DOHH2 (cell line): ENCODE data around the gene FAIM.
A peak's percentile ranks its signal among the peaks of the same experiment; 100 is the strongest.

Experiments used
- H3F3A ChIP-seq: fragments of 200-600 bp; sonication (generic), shearing (Covaris generic); 2 replicates; pipeline ENCODE4 v1.6.0; 2016; ENCODE audit warnings: antibody characterized with exemption, mild to moderate bottlenecking; ENCODE audit not compliant: control insufficient read depth, insufficient read depth
- H3K27ac ChIP-seq: fragments of 200-600 bp; sonication (generic); 2 replicates; pipeline ENCODE4 v1.5.1; 2014; ENCODE audit warnings: low read depth, mild to moderate bottlenecking, low read length, moderate library complexity
- H3K27me3 ChIP-seq: fragments of 200-600 bp; sonication (generic); 2 replicates; pipeline ENCODE4 v1.6.1; 2014; ENCODE audit warnings: mild to moderate bottlenecking, low read length, mixed read lengths; ENCODE audit not compliant: control insufficient read depth
- H3K36me3 ChIP-seq: fragments of 200-600 bp; sonication (generic); 2 replicates; pipeline ENCODE4 v1.6.1; 2014; ENCODE audit warnings: mild to moderate bottlenecking, low read length, moderate library complexity, mixed read lengths; ENCODE audit not compliant: control insufficient read depth
- H3K4me1 ChIP-seq: fragments of 200-600 bp; sonication (generic); 2 replicates; pipeline ENCODE4 v1.6.1; 2014; ENCODE audit warnings: mild to moderate bottlenecking, low read length, mixed read lengths; ENCODE audit not compliant: control insufficient read depth
- H3K4me2 ChIP-seq: fragments of 200-600 bp; sonication (generic); 2 replicates; pipeline ENCODE4 v1.6.0; 2014; ENCODE audit warnings: mild to moderate bottlenecking, low read length, moderate library complexity
- H3K4me3 ChIP-seq: fragments of 200-600 bp; sonication (generic); 2 replicates; pipeline ENCODE4 v1.5.1; 2014; ENCODE audit warnings: mild to moderate bottlenecking, low read length, mixed read lengths
- H3K79me2 ChIP-seq: fragments of 200-600 bp; sonication (generic); 2 replicates; pipeline ENCODE4 v1.6.1; 2014; ENCODE audit warnings: mild to moderate bottlenecking, low read length, mixed read lengths; ENCODE audit not compliant: control insufficient read depth
- H3K9me2 ChIP-seq: fragments of 200-600 bp; sonication (generic); replicated peaks from 2 replicates; pipeline ENCODE4 v1.6.1; 2014; ENCODE audit warnings: mild to moderate bottlenecking, low read length, mixed read lengths; ENCODE audit not compliant: control insufficient read depth
- H3K9me3 ChIP-seq: fragments of 200-600 bp; sonication (generic); 2 replicates; pipeline ENCODE4 v1.6.1; 2014; ENCODE audit warnings: antibody characterized with exemption, low read length, mixed read lengths; ENCODE audit not compliant: control insufficient read depth, insufficient read depth
- H4K20me1 ChIP-seq: fragments of 200-600 bp; sonication (generic); 2 replicates; pipeline ENCODE4 v1.6.0; 2014; ENCODE audit warnings: low read depth, mild to moderate bottlenecking, antibody characterized with exemption, low read length, moderate library complexity; ENCODE audit not compliant: control insufficient read depth, insufficient read depth
- CTCF ChIP-seq: fragments of 200-600 bp; sonication (generic); IDR thresholded peaks from one replicate; pipeline ENCODE4 v1.5.1; 2014; ENCODE audit warnings: antibody characterized with exemption, mild to moderate bottlenecking, low read depth, low read length; ENCODE audit not compliant: poor library complexity, severe bottlenecking
- EZH2phosphoT487 ChIP-seq: fragments of 200-600 bp; sonication (generic); IDR thresholded peaks from 2 replicates; pipeline ENCODE4 v1.6.1; 2017; ENCODE audit warnings: borderline replicate concordance, mild to moderate bottlenecking, antibody characterized with exemption, low read length, moderate library complexity, mixed read lengths

Gene FAIM

GRCh38 chr3:138668107-138668506, 59.5 kb downstream of the FAIM start:
- H3K27ac ChIP-seq, result no peak overlapping the region
- H3K27me3 ChIP-seq, result no peaks in the 10 kb centered on the region
- no peaks in the 10 kb centered on the region for H4K20me1 ChIP-seq
- no peak overlapping the region for H3K4me3 ChIP-seq
- TF ChIP-seq EZH2phosphoT487 (no peak), CTCF (no peak)
- no peak overlapping the region for H3K4me2 ChIP-seq
- peaks cover 30% of the 10 kb centered on the region for H3K36me3 ChIP-seq
- no peaks in the 10 kb centered on the region for H3K79me2 ChIP-seq
- peaks cover 72% of the 10 kb centered on the region for H3K4me1 ChIP-seq
- no peaks in the 10 kb centered on the region for H3F3A ChIP-seq
- no peaks in the 10 kb centered on the region for H3K9me2 ChIP-seq
- no peaks in the 10 kb centered on the region for H3K9me3 ChIP-seq

- Histone ChIP-seq H3K79me2 (no peaks in the 10 kb centered on the region), H3K27me3 (no peaks in the 10 kb centered on the region), H4K20me1 (no peaks in the 10 kb centered on the region), H3K4me1 (peaks cover 51% of the 10 kb centered on the region), H3K27ac (no peak overlapping the region), H3F3A (peaks cover under 1% of the 10 kb centered on the region; the same call in 1 of the 2 replicates), H3K36me3 (peaks cover 27% of the 10 kb centered on the region), H3K4me2 (peak overlapping the region; percentile 20), H3K4me3 (no peak overlapping the region), H3K9me2 (no peaks in the 10 kb centered on the region), H3K9me3 (peaks cover 6% of the 10 kb centered on the region; the same call in 1 of the 2 replicates)
- TF ChIP-seq CTCF, result no peak
- TF ChIP-seq EZH2phosphoT487, result no peak
Measured at GRCh38 chr3:138670407-138670806, 61.8 kb downstream of the FAIM start.

GRCh38 chr3:138673641-138674530, 65.3 kb downstream of the FAIM start:
- Histone ChIP-seq H4K20me1 (no peaks in the 10 kb centered on the region), H3K79me2 (0 out of 2 replicates have a peak, but pooled peaks cover 3% of the 10 kb centered on the region), H3K9me2 (no peaks in the 10 kb centered on the region), H3K4me2 (no peak overlapping the region), H3K27ac (no peak overlapping the region), H3K9me3 (peaks cover 19% of the 10 kb centered on the region), H3K27me3 (no peaks in the 10 kb centered on the region), H3K36me3 (peaks cover 35% of the 10 kb centered on the region), H3K4me1 (peaks cover 39% of the 10 kb centered on the region), H3F3A (peaks cover 2% of the 10 kb centered on the region; the same call in 1 of the 2 replicates), H3K4me3 (no peak overlapping the region)
- TF ChIP-seq EZH2phosphoT487 (no peak), CTCF (no peak)
